ENCODE measurements around the gene RXRA.

Gene RXRA

DNA sequence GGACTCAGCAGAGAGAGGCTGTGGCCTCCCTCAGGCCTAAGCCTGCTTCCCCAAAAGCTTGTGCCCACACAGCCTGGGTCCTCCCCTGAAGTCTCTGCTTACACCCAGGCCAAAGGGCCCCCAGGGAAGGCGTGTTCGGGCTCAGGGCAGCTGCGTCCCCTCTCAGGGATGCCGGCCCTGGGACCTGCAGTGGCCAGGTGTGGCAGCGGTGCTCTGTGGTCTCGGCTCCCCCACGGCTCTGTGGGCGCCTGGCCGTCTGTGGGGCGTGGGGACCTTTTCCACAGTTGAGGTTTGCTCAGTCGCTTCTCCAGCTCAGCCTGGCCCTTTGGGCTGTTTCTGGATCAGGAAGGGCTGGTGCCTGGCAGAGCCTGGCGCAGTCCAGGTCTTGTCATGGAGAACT lies 75.9 kb downstream of the RXRA start:
- peaks cover 8% of the 10 kb centered on the region for H3K9me3 ChIP-seq (ENCODE audit: low read length)
- H3K79me2 ChIP-seq (ENCODE audit: insufficient read depth, low read length): no peaks in the 10 kb centered on the region
- no peaks in the 10 kb centered on the region for H3K9me2 ChIP-seq (ENCODE audit: low read depth, low read length)
- peaks cover 11% of the 10 kb centered on the region for H3K4me1 ChIP-seq (ENCODE audit: insufficient read depth, low read length, severe bottlenecking)
- no peak overlapping the region for H3K9ac ChIP-seq (ENCODE audit: low read length)
- H2AFZ ChIP-seq (ENCODE audit: low read length): no peak overlapping the region
- TF ChIP-seq, protein P1, sequence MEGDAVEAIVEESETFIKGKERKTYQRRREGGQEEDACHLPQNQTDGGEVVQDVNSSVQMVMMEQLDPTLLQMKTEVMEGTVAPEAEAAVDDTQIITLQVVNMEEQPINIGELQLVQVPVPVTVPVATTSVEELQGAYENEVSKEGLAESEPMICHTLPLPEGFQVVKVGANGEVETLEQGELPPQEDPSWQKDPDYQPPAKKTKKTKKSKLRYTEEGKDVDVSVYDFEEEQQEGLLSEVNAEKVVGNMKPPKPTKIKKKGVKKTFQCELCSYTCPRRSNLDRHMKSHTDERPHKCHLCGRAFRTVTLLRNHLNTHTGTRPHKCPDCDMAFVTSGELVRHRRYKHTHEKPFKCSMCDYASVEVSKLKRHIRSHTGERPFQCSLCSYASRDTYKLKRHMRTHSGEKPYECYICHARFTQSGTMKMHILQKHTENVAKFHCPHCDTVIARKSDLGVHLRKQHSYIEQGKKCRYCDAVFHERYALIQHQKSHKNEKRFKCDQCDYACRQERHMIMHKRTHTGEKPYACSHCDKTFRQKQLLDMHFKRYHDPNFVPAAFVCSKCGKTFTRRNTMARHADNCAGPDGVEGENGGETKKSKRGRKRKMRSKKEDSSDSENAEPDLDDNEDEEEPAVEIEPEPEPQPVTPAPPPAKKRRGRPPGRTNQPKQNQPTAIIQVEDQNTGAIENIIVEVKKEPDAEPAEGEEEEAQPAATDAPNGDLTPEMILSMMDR (IDR thresholded peaks at IDR 0.05; ENCODE audit: low read length): no peak
- TF ChIP-seq EZH2 (IDR thresholded peaks at IDR 0.05; ENCODE audit: borderline replicate concordance, low read length): no peak
- no peak overlapping the region for H3K27ac ChIP-seq (ENCODE audit: low read depth, low read length, poor library complexity, severe bottlenecking)
- H3K27me3 ChIP-seq (ENCODE audit: insufficient read depth, low read length): no peaks in the 10 kb centered on the region; the same call in 1 of the 2 replicates
- H3K4me2 ChIP-seq (ENCODE audit: low read length): no peak overlapping the region
- no peaks in the 10 kb centered on the region for H3K36me3 ChIP-seq (ENCODE audit: insufficient read depth, low read length)
- no peaks in the 10 kb centered on the region for H3F3A ChIP-seq (ENCODE audit: insufficient read depth, low read length)
- no peaks in the 10 kb centered on the region for H4K20me1 ChIP-seq (ENCODE audit: insufficient read depth, low read length)
- H3K4me3 ChIP-seq (ENCODE audit: low read depth, low read length, poor library complexity, severe bottlenecking): no peak overlapping the region

DNA sequence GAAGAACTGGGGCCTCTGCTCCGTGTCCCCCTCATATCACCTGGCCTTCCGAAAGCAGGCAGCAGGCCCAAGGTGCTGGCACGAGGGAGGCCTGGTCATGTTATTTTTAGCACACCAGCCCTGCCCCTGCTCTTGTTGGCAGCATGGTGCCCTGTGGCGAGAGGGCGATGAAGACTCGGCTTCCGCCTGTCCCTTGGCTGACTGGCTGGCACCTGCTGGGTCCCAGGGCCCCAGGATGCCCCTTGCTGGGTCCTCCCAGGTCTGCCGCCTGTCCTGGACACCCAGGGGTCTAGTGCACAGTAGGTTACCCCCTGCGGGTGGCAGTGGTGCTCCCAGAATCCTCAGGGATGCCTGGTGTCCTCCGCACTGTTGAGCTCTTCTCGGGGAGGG lies 77.0 kb downstream of the RXRA start:
- Histone ChIP-seq H3K4me3 (ENCODE audit: low read depth, low read length, poor library complexity, severe bottlenecking) (no peak overlapping the region), H3K9me2 (ENCODE audit: low read depth, low read length) (no peaks in the 10 kb centered on the region), H3K9me3 (ENCODE audit: low read length) (peaks cover 8% of the 10 kb centered on the region), H3K36me3 (ENCODE audit: insufficient read depth, low read length) (no peaks in the 10 kb centered on the region), H3K79me2 (ENCODE audit: insufficient read depth, low read length) (no peaks in the 10 kb centered on the region), H3F3A (ENCODE audit: insufficient read depth, low read length) (no peaks in the 10 kb centered on the region), H3K4me2 (ENCODE audit: low read length) (no peak overlapping the region), H3K27ac (ENCODE audit: low read depth, low read length, poor library complexity, severe bottlenecking) (no peak overlapping the region), H4K20me1 (ENCODE audit: insufficient read depth, low read length) (no peaks in the 10 kb centered on the region), H3K9ac (ENCODE audit: low read length) (no peak overlapping the region), H2AFZ (ENCODE audit: low read length) (no peak overlapping the region), H3K27me3 (ENCODE audit: insufficient read depth, low read length) (no peaks in the 10 kb centered on the region; the same call in 1 of the 2 replicates), H3K4me1 (ENCODE audit: insufficient read depth, low read length, severe bottlenecking) (peaks cover 17% of the 10 kb centered on the region)
- no peak for TF ChIP-seq EZH2 (IDR thresholded peaks at IDR 0.05; ENCODE audit: borderline replicate concordance, low read length)

DNA sequence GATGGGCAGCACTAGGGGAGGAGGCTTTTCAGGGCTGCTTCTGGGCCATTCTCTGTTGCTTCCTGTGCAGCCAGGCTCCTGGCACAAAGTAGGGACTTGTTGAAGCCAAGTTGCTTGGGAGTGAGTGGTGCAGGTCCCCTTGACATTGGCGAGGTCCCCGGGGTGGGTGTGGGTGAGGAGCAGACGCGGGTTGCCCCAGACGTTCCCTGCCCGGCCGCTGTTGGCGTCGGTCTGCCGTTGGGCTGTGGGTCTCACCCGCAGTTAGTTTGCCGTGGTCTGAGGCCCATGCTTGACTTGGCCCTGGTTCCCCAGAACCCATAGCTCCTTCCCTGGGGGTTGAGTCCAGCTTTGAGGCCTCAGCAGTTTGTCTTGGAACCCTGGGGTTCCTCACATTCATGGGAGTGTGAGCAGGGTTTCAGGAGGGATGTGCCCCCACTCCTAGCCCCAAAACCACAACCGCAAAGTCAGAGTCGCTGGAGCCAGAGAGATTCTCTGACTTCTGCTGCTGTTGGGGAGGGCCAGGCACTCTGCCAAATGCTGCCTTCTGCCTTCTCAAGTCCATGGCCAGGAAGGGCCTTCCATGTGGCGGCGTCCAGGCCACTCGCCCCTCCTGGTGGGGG lies 77.5 kb downstream of the RXRA start:
- no peak overlapping the region for H3K4me3 ChIP-seq (ENCODE audit: low read depth, low read length, poor library complexity, severe bottlenecking)
- H3K27ac ChIP-seq (ENCODE audit: low read depth, low read length, poor library complexity, severe bottlenecking): no peak overlapping the region
- H3K27me3 ChIP-seq (ENCODE audit: insufficient read depth, low read length): no peaks in the 10 kb centered on the region; the same call in 1 of the 2 replicates
- H3K79me2 ChIP-seq (ENCODE audit: insufficient read depth, low read length): no peaks in the 10 kb centered on the region
- no peaks in the 10 kb centered on the region for H3K9me2 ChIP-seq (ENCODE audit: low read depth, low read length)
- no peaks in the 10 kb centered on the region for H3F3A ChIP-seq (ENCODE audit: insufficient read depth, low read length)
- no peak overlapping the region for H3K4me2 ChIP-seq (ENCODE audit: low read length)
- peaks cover 17% of the 10 kb centered on the region for H3K4me1 ChIP-seq (ENCODE audit: insufficient read depth, low read length, severe bottlenecking)
- H3K9ac ChIP-seq (ENCODE audit: low read length): no peak overlapping the region
- H4K20me1 ChIP-seq (ENCODE audit: insufficient read depth, low read length): no peaks in the 10 kb centered on the region
- no peak for TF ChIP-seq EZH2 (IDR thresholded peaks at IDR 0.05; ENCODE audit: borderline replicate concordance, low read length)
- TF ChIP-seq, protein P1 (IDR thresholded peaks at IDR 0.05; ENCODE audit: low read length): no peak
- H3K9me3 ChIP-seq (ENCODE audit: low read length): peaks cover 7% of the 10 kb centered on the region
- no peaks in the 10 kb centered on the region for H3K36me3 ChIP-seq (ENCODE audit: insufficient read depth, low read length)
- H2AFZ ChIP-seq (ENCODE audit: low read length): no peak overlapping the region
